Mesendoderm (in vitro differentiated cells): Measurements from ENCODE around the gene FBL.

Experiments used
- DNase-seq: peaks from one replicate; pipeline ENCODE4 v3.0.0; 2013
- H2AK5ac ChIP-seq: 2 replicates; pipeline ENCODE4 v1.6.1; 2013; ENCODE audit warnings: low read length, inconsistent platforms
- H2BK120ac ChIP-seq: 2 replicates; pipeline ENCODE4 v1.6.1; 2013; ENCODE audit warnings: low read depth, mild to moderate bottlenecking, low read length, moderate library complexity, mixed read lengths
- H2BK15ac ChIP-seq: replicated peaks from 2 replicates; pipeline ENCODE4 v1.6.1; 2013; ENCODE audit warnings: low read depth, mild to moderate bottlenecking, moderate library complexity
- H2BK5ac ChIP-seq: 2 replicates; pipeline ENCODE4 v1.6.1; 2013; ENCODE audit warnings: low read length, inconsistent platforms
- H3K18ac ChIP-seq: 2 replicates; pipeline ENCODE4 v1.6.1; 2013; ENCODE audit warnings: mild to moderate bottlenecking, low read length, mixed read lengths
- H3K23ac ChIP-seq: one replicate; pipeline ENCODE4 v1.6.1; 2013; ENCODE audit warnings: low read length
- H3K27ac ChIP-seq: 2 replicates; pipeline ENCODE4 v1.5.1; 2013; ENCODE audit warnings: low read depth, mild to moderate bottlenecking, inconsistent platforms, low read length, moderate library complexity
- H3K27me3 ChIP-seq: 2 replicates; pipeline ENCODE4 v1.6.1; 2013; ENCODE audit warnings: low read length, control low read depth, mild to moderate bottlenecking, inconsistent platforms; ENCODE audit not compliant: insufficient read depth, poor library complexity
- H3K36me3 ChIP-seq: 2 replicates; pipeline ENCODE4 v1.6.1; 2013; ENCODE audit warnings: low read length, inconsistent platforms; ENCODE audit not compliant: control insufficient read depth, insufficient read depth
- H3K4ac ChIP-seq: one replicate; pipeline ENCODE4 v1.6.1; 2013; ENCODE audit warnings: low read depth, mild to moderate bottlenecking, low read length, moderate library complexity
- H3K4me1 ChIP-seq: 2 replicates; pipeline ENCODE4 v1.6.1; 2013; ENCODE audit warnings: low read depth, low read length, inconsistent platforms; ENCODE audit not compliant: control insufficient read depth
- H3K4me2 ChIP-seq: 2 replicates; pipeline ENCODE4 v1.6.1; 2013; ENCODE audit warnings: low read length
- H3K4me3 ChIP-seq: 2 replicates; pipeline ENCODE4 v1.5.1; 2013; ENCODE audit warnings: mild to moderate bottlenecking, low read length
- H3K56ac ChIP-seq: one replicate; pipeline ENCODE4 v1.6.1; 2013; ENCODE audit warnings: low read length
- H3K79me1 ChIP-seq: 2 replicates; pipeline ENCODE4 v1.6.1; 2013; ENCODE audit warnings: low read length, inconsistent platforms
- H3K79me2 ChIP-seq: 2 replicates; pipeline ENCODE4 v1.6.1; 2013; ENCODE audit warnings: mild to moderate bottlenecking, low read length; ENCODE audit not compliant: control insufficient read depth, insufficient read depth
- H3K9ac ChIP-seq: 2 replicates; pipeline ENCODE4 v1.6.1; 2013; ENCODE audit warnings: low read length, inconsistent platforms
- H4K5ac ChIP-seq: one replicate; pipeline ENCODE4 v1.6.1; 2013; ENCODE audit warnings: low read length
- H4K8ac ChIP-seq: one replicate; pipeline ENCODE4 v1.6.1; 2013; ENCODE audit warnings: low read depth, mild to moderate bottlenecking, control low read depth, low read length, moderate library complexity
- WGBS: extraction: QIAGEN DNeasy Blood & Tissue Kit; methylation state at CpG from one replicate; pipeline ENCODE4 v1.1.7; 2013; ENCODE audit warnings: low lambda C conversion rate, missing lambda C conversion rate; ENCODE audit not compliant: insufficient coverage; ENCODE audit errors: extremely low coverage; 5-methylcytosine and 5-hydroxymethylcytosine counted together

The FBL gene

DNA sequence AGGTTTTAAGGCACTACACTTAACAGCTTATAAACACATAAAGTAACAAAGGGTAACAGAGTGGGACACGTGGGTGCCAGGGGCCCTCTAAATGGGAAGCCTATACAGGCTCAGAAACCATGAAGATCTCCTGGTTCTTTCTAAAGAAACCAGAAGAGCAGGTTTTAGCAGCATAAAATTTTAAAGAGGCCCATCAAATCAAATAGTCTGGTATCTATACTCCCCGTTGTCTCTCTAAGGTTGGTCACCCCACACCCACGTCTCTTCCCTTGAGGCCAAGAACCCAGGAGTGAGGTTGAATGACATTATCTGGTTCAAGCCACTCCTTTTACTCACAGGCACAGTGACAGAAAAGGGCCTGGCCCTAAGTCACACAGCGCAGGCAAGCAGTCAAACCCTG is 7.6 kb downstream of the FBL start:
- no peaks in the 10 kb centered on the region for H3K27me3 ChIP-seq
- H3K23ac ChIP-seq = no peak overlapping the region
- no peak overlapping the region for H2BK120ac ChIP-seq
- H3K4me3 ChIP-seq = no peak overlapping the region
- no peak overlapping the region for H2BK15ac ChIP-seq
- peaks cover 49% of the 10 kb centered on the region for H3K79me2 ChIP-seq
- H4K5ac ChIP-seq = no peak overlapping the region
- no peak overlapping the region for H3K27ac ChIP-seq
- H2BK5ac ChIP-seq = no peak overlapping the region
- no peaks in the 10 kb centered on the region for H3K4me1 ChIP-seq
- no peak overlapping the region for H3K4me2 ChIP-seq
- H4K8ac ChIP-seq = no peak overlapping the region
- DNase-seq = no peak
- no peak overlapping the region for H2AK5ac ChIP-seq
- H3K18ac ChIP-seq = no peak overlapping the region
- no peak overlapping the region for H3K4ac ChIP-seq
- WGBS = no CpG with 5 or more reads among the region's 4 CpGs
- no peak overlapping the region for H3K56ac ChIP-seq
- no peak overlapping the region for H3K9ac ChIP-seq
- H3K79me1 ChIP-seq = peaks cover 16% of the 10 kb centered on the region
- H3K36me3 ChIP-seq = peaks cover 20% of the 10 kb centered on the region

DNA sequence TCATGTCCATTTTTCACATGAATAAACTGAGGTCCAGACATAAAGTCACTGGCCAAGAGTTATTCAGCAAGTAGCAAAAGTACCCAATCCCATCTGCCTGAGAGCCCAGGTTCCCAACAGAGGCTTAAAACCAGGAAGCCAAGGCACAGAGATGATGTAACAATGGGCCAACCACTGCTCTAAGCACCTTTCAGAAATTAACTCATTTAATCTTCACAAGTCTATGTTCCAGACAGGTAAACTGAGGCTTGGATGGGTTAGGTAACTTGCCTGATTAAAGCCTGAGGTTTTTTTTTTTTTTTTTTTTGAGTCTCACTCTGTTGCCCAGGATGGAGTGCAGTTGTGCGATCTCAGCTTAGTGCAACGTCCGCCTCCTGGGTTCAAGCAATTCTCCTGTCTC is 8.2 kb downstream of the FBL start:
- H3K23ac ChIP-seq = no peak overlapping the region
- H3K79me2 ChIP-seq = peaks cover 43% of the 10 kb centered on the region
- no peak overlapping the region for H2BK5ac ChIP-seq
- no peak overlapping the region for H2BK120ac ChIP-seq
- H4K8ac ChIP-seq = no peak overlapping the region
- H3K27me3 ChIP-seq = no peaks in the 10 kb centered on the region
- H3K18ac ChIP-seq = no peak overlapping the region
- H2BK15ac ChIP-seq = no peak overlapping the region
- H2AK5ac ChIP-seq = no peak overlapping the region
- H3K4ac ChIP-seq = no peak overlapping the region
- H3K4me2 ChIP-seq = no peak overlapping the region
- no peak for DNase-seq
- no CpG with 5 or more reads among the region's 3 CpGs for WGBS
- H3K4me3 ChIP-seq = no peak overlapping the region
- no peak overlapping the region for H3K56ac ChIP-seq
- peaks cover 15% of the 10 kb centered on the region for H3K79me1 ChIP-seq
- no peaks in the 10 kb centered on the region for H3K4me1 ChIP-seq
- H3K9ac ChIP-seq = no peak overlapping the region
- H3K27ac ChIP-seq = no peak overlapping the region
- H3K36me3 ChIP-seq = peaks cover 20% of the 10 kb centered on the region
- no peak overlapping the region for H4K5ac ChIP-seq

DNA sequence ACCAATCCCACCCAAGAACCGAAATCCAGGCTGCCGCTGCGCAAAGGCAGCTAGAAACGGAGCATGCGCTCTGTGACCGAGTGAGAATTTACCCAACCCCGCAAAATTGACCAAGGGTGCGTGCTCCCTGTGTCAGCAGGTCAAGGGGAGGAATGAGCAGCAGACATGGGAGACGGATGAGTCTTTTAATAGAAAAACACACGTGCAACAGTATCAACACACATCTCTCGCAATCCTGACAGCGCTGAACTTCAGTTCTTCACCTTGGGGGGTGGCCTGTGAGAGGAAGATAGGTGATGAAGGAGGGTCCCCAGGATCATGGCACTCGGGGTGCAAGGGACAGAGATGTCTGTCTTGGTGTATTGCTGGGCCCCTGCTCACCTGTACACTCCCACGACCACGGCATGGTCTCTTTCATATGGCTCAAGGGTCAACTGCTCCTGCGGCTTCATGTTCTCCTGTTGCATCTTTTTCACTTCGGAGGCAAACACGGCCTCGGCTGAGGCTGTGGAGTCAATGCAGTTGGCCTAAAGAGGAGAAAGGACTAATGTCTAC is 11.8 kb downstream of the FBL start:
- Histone ChIP-seq H3K27me3 (no peaks in the 10 kb centered on the region), H3K56ac (peak overlapping the region; percentile 39), H4K5ac (no peak overlapping the region), H3K9ac (peak overlapping the region; percentile 38), H3K27ac (no peak overlapping the region), H3K79me2 (peaks cover 11% of the 10 kb centered on the region), H4K8ac (no peak overlapping the region), H2BK120ac (no peak overlapping the region), H3K79me1 (peaks cover 14% of the 10 kb centered on the region), H3K18ac (no peak overlapping the region), H3K4me3 (no peak overlapping the region), H2BK5ac (no peak overlapping the region), H3K23ac (no peak overlapping the region), H3K36me3 (peaks cover 20% of the 10 kb centered on the region), H3K4me1 (no peaks in the 10 kb centered on the region), H2AK5ac (no peak overlapping the region), H2BK15ac (no peak overlapping the region), H3K4me2 (no peak overlapping the region), H3K4ac (no peak overlapping the region)
- no peak for DNase-seq
- no CpG with 5 or more reads among the region's 19 CpGs for WGBS

DNA sequence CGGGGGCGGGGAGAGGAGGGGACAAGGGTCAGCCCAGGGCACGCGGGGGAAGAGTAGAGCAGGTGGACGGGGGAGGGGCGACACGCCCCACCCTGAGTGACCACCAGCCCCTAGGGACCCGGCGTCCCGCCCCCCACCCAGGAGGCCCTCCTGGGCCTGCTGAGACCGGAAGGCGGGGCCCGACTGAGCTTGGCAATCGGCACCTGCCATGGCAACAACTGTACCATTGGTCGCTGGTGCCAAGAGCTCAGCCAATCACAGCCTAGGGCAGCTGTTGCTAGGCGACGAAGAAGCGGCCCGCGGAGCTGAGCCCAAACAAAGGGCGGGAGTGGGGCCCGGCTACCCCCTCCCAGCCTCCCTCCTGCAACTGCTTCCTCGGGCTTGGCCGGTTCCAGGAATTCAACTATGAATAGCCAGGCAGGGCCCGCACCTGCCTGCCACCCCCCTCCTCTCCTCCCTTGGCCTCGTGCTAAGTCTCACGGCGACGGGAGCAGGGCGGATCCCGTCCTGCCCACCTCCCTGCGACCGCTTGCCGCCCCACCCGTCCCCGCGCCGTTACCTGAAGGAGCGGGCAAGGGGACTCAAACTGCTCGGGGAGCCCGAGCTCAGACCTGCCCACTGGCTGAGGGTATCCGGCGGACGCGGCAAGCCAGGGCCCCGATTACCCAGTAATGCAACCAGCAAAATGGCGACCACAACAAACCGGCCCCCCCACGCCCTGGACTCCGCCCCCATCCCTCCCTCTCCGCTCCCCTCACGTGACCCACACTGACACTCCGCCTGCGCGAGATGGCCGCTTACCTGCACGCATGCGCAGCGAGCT is 12.5 kb downstream of the FBL start, which contains the start of gene DYRK1B:
DYRK1B (minus strand) TSS at position 699 of the 823 bp plus-strand sequence. CDS start 2,295 bp downstream, outside the sequence.
- no CpG with 5 or more reads among the region's 59 CpGs for WGBS
- Histone ChIP-seq H4K8ac (no peak within 1 kb of the TSS), H3K9ac (peak within 1 kb of the TSS; percentile 72)

DNA sequence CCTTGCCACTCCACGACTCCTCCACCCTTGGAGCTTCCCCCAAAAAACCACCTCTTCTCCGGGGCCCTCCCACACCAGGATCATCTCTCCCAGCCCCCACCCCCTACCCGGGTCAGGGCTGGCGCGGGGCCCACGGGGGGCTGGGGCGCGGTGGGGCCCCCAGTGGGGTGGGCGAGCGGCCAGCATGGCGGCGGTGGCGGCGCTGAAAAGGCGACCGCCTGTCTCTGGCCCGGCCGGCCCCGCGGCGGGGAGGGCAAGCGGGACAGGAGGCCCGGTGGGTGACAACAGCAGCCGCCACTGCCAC is 13.1 kb downstream of the FBL start:
- H3K27me3 ChIP-seq = no peaks in the 10 kb centered on the region
- H3K4ac ChIP-seq = peak overlapping the region; percentile 8
- no peak for DNase-seq
- peak overlapping the region; percentile 20 for H3K9ac ChIP-seq
- no peak overlapping the region for H3K18ac ChIP-seq
- H3K4me2 ChIP-seq = peak overlapping the region; percentile 64
- WGBS = no CpG with 5 or more reads among the region's 24 CpGs
- H3K23ac ChIP-seq = no peak overlapping the region
- H3K79me1 ChIP-seq = peaks cover 7% of the 10 kb centered on the region
- H3K36me3 ChIP-seq = peaks cover 14% of the 10 kb centered on the region
- peak overlapping the region; percentile 32 for H3K4me3 ChIP-seq
- H3K56ac ChIP-seq = peak overlapping the region; percentile 65
- H4K5ac ChIP-seq = no peak overlapping the region
- no peak overlapping the region for H2BK120ac ChIP-seq
- peaks cover 1% of the 10 kb centered on the region for H3K79me2 ChIP-seq
- H3K4me1 ChIP-seq = no peaks in the 10 kb centered on the region
- H2BK5ac ChIP-seq = no peak overlapping the region
- H2AK5ac ChIP-seq = no peak overlapping the region
- no peak overlapping the region for H3K27ac ChIP-seq
- H4K8ac ChIP-seq = no peak overlapping the region
- no peak overlapping the region for H2BK15ac ChIP-seq

More for the DNA sequence above, 12.5 kb downstream of the FBL start, which contains the start of gene DYRK1B:
- Histone ChIP-seq H4K5ac (no peak within 1 kb of the TSS), H3K79me1 (peaks cover 7% of the 10 kb centered on the region), H3K18ac (no peak within 1 kb of the TSS), H2BK120ac (no peak within 1 kb of the TSS), H3K27ac (peak within 1 kb of the TSS; percentile 21), H3K4me3 (peak within 1 kb of the TSS; percentile 77), H2BK5ac (no peak within 1 kb of the TSS), H3K4me2 (peak within 1 kb of the TSS; percentile 64), H3K4ac (peak within 1 kb of the TSS; percentile 8), H3K56ac (peak within 1 kb of the TSS; percentile 65), H2BK15ac (no peak within 1 kb of the TSS), H3K4me1 (no peaks in the 10 kb centered on the region), H3K27me3 (no peaks in the 10 kb centered on the region), H2AK5ac (no peak within 1 kb of the TSS), H3K36me3 (peaks cover 15% of the 10 kb centered on the region), H3K23ac (no peak within 1 kb of the TSS), H3K79me2 (peaks cover 5% of the 10 kb centered on the region)
- peak; percentile 98 for DNase-seq
